ENCODE data around the gene THSD7B.

GRCh38 chr2:137193401-137193800, 428.1 kb downstream of the THSD7B start:
- TF ChIP-seq POLR2A (IDR thresholded peaks at IDR 0.05) (no peak), CTCF (IDR thresholded peaks at IDR 0.05) (no peak)

All from upper lobe of left lung (tissue), 4 donors.